Esophagus muscularis mucosa (tissue), 4 donors: ENCODE data around the gene FAM124A. TPM values are rescaled to one million over a fixed set of nuclear protein-coding genes. Genes with fewer than 3 reads are reported as not detected.

Experiments
- DNase-seq: peaks from one replicate; pipeline ENCODE4 v3.0.0-alpha.2; 2017; ENCODE audit errors: extremely low spot score
- H3K27ac ChIP-seq, 4 donors: fragments of 200-600 bp; sonication (generic); replicated peaks in 1 of 4; 1 replicate in 3 of 4; 2 replicates in 1 of 4; pipeline ENCODE4 v1.5.1; 2016 to 2019; ENCODE audit warnings: mild to moderate bottlenecking in 1 of 4
- H3K27me3 ChIP-seq, 4 donors: fragments of 200-600 bp; sonication (generic); one replicate each; pipeline versions ENCODE4 v1.5.1 to v1.6.0; 2016 to 2019
- H3K36me3 ChIP-seq, 4 donors: fragments of 200-600 bp; sonication (generic); one replicate each; pipeline ENCODE4 v1.5.1; 2016 to 2019
- H3K4me1 ChIP-seq, 4 donors: fragments of 200-600 bp; sonication (generic); one replicate each; pipeline ENCODE4 v1.5.1; 2016 to 2019
- H3K4me3 ChIP-seq, 4 donors: fragments of 200-600 bp; sonication (generic); 1 replicate in 2 of 4; 2 replicates in 2 of 4; pipeline ENCODE4 v1.5.1; 2016 to 2019; ENCODE audit warnings: mild to moderate bottlenecking in 4 of 4, moderate library complexity in 1 of 4
- H3K9me3 ChIP-seq, 4 donors: fragments of 200-600 bp; sonication (generic); 1 replicate in 3 of 4; 2 replicates in 1 of 4; pipeline ENCODE4 v1.5.1; 2016 to 2019
- EP300 ChIP-seq: sonication (generic); formaldehyde crosslinking; IDR thresholded peaks from one replicate; pipeline ENCODE4 v1.6.1; 2017; ENCODE audit warnings: antibody characterized with exemption
- POLR2A ChIP-seq: fragments of 450-650 bp; IDR thresholded peaks from one replicate; pipeline ENCODE4 v1.6.1; 2017; ENCODE audit warnings: antibody characterized with exemption, moderate library complexity, mild to moderate bottlenecking, low read depth
- POLR2AphosphoS5 ChIP-seq, 2 donors: sonication (generic); formaldehyde crosslinking; IDR thresholded peaks; one replicate each; pipeline ENCODE4 v1.6.1; 2017; ENCODE audit warnings: antibody characterized with exemption in 2 of 2
- WGBS: methylation state at CpG from one replicate; pipeline ENCODE4 v1.1.5; 2018; 5-methylcytosine and 5-hydroxymethylcytosine counted together
- intact Hi-C: fragments of 100-400 bp; cut with DNase I; formaldehyde crosslinking; loops from one replicate; pipeline ENCODE4 v1.15.1; 2023
- total RNA-seq, 4 donors: library from RNA; depleted of rRNA; stranded (reverse); fragments of >200 nt; gene quantifications; one replicate each; pipeline versions ENCODE4 v1.1.0 to v1.2.1, GENCODE V29; 2016
- TF ChIP-seq, protein P1 (sequence below), 3 experiments: fragments of 200-600 bp in 2 of 3; fragments of 450-650 bp in 1 of 3; sonication (generic) in 2 of 3; IDR thresholded peaks; one replicate each; pipeline ENCODE4 v1.5.1; 2017 to 2019; ENCODE audit warnings: antibody characterized with exemption in 3 of 3, mild to moderate bottlenecking in 2 of 3, moderate library complexity in 1 of 3

FAM124A gene
- total RNA-seq, 4 donors from 2014 or later: 17.0 to 30.3 (median 21.0) TPM

DNA sequence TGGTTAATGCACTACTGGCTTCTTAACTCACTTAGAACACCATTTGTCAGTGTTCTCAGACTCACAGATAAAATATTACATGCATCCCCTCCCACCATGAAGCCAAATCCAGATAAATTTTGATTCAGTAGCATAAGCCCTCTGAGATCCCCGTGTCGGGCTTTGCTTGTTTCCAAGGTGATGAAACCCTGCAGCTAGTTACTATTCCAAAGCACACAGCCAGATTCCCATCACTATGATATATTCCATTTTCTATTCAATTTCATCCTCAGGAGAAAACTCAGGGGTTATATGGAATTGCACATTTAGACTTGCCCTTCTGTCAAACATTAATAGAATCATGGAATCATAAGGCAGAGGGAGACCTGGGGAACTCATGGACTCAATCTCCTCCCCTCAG, 9.4 kb upstream of the FAM124A start:
- TF ChIP-seq EP300 (no peak), POLR2AphosphoS5 (IDR thresholded peaks at IDR 0.05) (no peak), POLR2A (no peak)
- TF ChIP-seq, protein P1, sequence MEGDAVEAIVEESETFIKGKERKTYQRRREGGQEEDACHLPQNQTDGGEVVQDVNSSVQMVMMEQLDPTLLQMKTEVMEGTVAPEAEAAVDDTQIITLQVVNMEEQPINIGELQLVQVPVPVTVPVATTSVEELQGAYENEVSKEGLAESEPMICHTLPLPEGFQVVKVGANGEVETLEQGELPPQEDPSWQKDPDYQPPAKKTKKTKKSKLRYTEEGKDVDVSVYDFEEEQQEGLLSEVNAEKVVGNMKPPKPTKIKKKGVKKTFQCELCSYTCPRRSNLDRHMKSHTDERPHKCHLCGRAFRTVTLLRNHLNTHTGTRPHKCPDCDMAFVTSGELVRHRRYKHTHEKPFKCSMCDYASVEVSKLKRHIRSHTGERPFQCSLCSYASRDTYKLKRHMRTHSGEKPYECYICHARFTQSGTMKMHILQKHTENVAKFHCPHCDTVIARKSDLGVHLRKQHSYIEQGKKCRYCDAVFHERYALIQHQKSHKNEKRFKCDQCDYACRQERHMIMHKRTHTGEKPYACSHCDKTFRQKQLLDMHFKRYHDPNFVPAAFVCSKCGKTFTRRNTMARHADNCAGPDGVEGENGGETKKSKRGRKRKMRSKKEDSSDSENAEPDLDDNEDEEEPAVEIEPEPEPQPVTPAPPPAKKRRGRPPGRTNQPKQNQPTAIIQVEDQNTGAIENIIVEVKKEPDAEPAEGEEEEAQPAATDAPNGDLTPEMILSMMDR (IDR thresholded peaks at IDR 0.05): no peak
- 34% methylated on average over 2 of the region's 2 CpGs for WGBS

DNA sequence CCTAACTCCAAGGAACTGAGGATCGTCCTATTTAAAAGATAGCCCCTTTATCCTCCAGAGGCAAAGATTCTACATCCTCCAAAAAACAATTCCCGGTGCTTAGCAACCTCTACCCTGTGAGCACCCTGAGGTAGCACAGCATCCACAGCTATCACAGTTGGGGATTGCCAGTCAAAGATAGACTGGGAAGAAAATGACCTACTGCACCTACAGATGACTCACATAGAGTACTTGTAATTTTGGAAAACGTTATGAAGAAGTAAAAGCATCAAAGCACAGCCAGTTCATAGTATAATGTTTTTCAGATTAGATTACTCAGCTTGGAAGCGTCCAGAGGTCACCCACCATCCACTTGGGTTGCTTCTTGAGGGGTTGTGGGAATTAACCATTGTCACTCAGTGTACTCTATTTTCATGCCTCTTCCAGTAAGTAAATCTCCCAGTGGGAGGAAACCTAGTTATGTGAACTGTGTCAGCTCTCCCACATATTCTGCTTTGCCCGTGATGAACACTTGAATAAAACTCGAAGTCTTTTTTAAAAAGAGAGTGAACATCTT, 8.9 kb upstream of the FAM124A start:
- peaks cover 0 to 26% (median 2%) of the 10 kb centered on the region in 4 donors for H3K27me3 ChIP-seq
- H3K36me3 ChIP-seq: no peaks in the 10 kb centered on the region
- TF ChIP-seq EP300 (no peak), POLR2AphosphoS5 (IDR thresholded peaks at IDR 0.05) (no peak), POLR2A (no peak)
- TF ChIP-seq, protein P1 (IDR thresholded peaks at IDR 0.05): no peak
- WGBS: 63% methylated on average over 6 of the region's 6 CpGs
- DNase-seq: no peak
- intact Hi-C loops: loop anchor here (5.0 kb wide), 1 partner anchor 56 kb away; no protein-coding TSS in a partner anchor
- no peaks in the 10 kb centered on the region for H3K9me3 ChIP-seq
- H3K27ac ChIP-seq: no peak overlapping the region
- no peak overlapping the region for H3K4me3 ChIP-seq
- H3K4me1 ChIP-seq: no peaks in the 10 kb centered on the region

More for the DNA sequence above, 9.4 kb upstream of the FAM124A start:
- Histone ChIP-seq H3K4me1 (no peaks in the 10 kb centered on the region), H3K27ac (no peak overlapping the region), H3K4me3 (no peak overlapping the region), H3K9me3 (no peaks in the 10 kb centered on the region), H3K36me3 (no peaks in the 10 kb centered on the region), H3K27me3 (peaks cover 0 to 26% (median 2%) of the 10 kb centered on the region in 4 donors)
- DNase-seq: no peak
- intact Hi-C loops: loop anchor here (5.0 kb wide), 1 partner anchor 55 kb away; no protein-coding TSS in a partner anchor

DNA sequence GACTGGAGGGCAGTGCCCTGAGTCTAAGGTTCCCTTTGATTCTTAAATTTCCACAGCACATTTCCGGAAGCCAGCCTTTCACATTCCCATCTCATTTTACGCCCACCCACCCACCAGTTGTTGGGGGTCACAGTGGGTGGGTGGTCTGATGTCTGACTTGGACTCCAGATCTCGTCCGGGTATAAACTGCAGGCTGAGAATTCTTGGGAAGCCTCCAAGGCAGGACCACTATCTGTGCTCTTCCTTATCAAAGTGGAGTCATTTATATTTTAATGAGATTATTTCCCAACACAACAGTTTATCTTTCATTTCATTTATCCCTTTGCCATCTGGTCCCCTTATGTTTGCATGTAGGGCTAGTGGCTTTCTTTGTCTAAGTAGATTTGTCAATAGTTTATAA, 3.6 kb upstream of the FAM124A start:
- Histone ChIP-seq H3K4me1 (peaks cover 4 to 19% (median 12%) of the 10 kb centered on the region in 4 donors), H3K27ac (no peak overlapping the region), H3K27me3 (peaks cover 0 to 6% (median 0%) of the 10 kb centered on the region in 4 donors), H3K9me3 (no peaks in the 10 kb centered on the region), H3K4me3 (no peak overlapping the region), H3K36me3 (no peaks in the 10 kb centered on the region)
- TF ChIP-seq POLR2A (no peak), POLR2AphosphoS5 (IDR thresholded peaks at IDR 0.05) (no peak), EP300 (no peak)
- TF ChIP-seq, protein P1 (IDR thresholded peaks at IDR 0.05): no peak
- peak; percentile 42 for DNase-seq
- 86% methylated on average over 4 of the region's 4 CpGs for whole genome bisulfite sequencing
- intact Hi-C loops: no loop called here

DNA sequence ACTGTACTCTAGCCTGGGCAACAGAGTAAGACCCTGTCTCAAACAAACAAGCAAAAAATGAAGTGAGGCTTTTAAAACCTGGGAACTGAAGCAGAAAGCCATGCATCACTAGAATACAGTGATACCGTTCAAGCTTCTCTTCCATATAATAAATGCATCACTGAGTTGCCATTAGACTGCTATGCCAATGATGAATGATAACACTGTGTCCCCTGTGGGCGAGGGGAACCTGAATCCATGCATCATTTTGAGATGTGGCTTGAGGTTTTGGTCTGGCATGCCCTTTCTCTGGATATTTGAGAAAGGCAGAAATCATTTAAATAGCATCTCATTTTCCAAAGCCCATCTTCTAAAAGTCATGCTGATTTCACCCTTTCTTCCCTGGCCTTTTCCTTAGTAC, 1.5 kb upstream of the FAM124A start:
- TF ChIP-seq, protein P1 (IDR thresholded peaks at IDR 0.05): no peak
- TF ChIP-seq EP300 (no peak), POLR2AphosphoS5 (IDR thresholded peaks at IDR 0.05) (no peak), POLR2A (no peak)
- no peak overlapping the region for H3K4me3 ChIP-seq
- intact Hi-C loops: loop anchor here (5.0 kb wide), 2 partner anchors 73 to 582 kb away; partner anchors contain the start of gene DHRS12
- no peaks in the 10 kb centered on the region for H3K36me3 ChIP-seq
- WGBS: 96% methylated on average over 2 of the region's 2 CpGs
- peaks cover 15 to 40% (median 31%) of the 10 kb centered on the region in 4 donors for H3K4me1 ChIP-seq
- DNase-seq: no peak
- no peaks in the 10 kb centered on the region for H3K27me3 ChIP-seq
- H3K27ac ChIP-seq: no peak overlapping the region
- no peaks in the 10 kb centered on the region for H3K9me3 ChIP-seq
